ENCODE results near the gene HNRNPUL1. TPM values are rescaled to one million over a fixed set of nuclear protein-coding genes. Genes with fewer than 3 reads are reported as not detected.

The HNRNPUL1 gene
- total and polyA plus RNA-seq, 4 experiments from 2014 or later, result 37.8 to 300 (median 205) TPM

GRCh38 chr19:41221514-41222205, 42.5 kb upstream of the HNRNPUL1 start:
- Histone ChIP-seq H3K9me3 (ENCODE audit: control insufficient read depth in 1 of 2, low read length in 2 of 2) (no peaks in the 10 kb centered on the region), H3K36me3 (ENCODE audit: insufficient read depth, low read length) (no peaks in the 10 kb centered on the region), H3K27ac (ENCODE audit: low read depth, low read length) (no peak overlapping the region), H3K4me1 (ENCODE audit: insufficient read depth, low read length) (peaks cover 7% of the 10 kb centered on the region), H3K27me3 (ENCODE audit: insufficient read depth, low read length) (no peaks in the 10 kb centered on the region), H3K4me3 (ENCODE audit: low read length in 2 of 2) (no peak overlapping the region)
- H3K9me3 Mint-ChIP-seq, result peaks cover 0 to 2% (median 0%) of the 10 kb centered on the region in 8 donors
- POLR2A ChIA-PET (ENCODE audit: partially characterized antibody), result interaction anchor here (0.8 to 1.7 kb wide), 3 partner anchors 41 to 81 kb away, joined by 3 to 5 read pairs (median 3); partner anchors contain the start of gene HNRNPUL1
- CTCF ChIA-PET (ENCODE audit: partially characterized antibody), result interaction anchor here (1.3 to 1.8 kb wide), 3 partner anchors 17 to 227 kb away, joined by 5 to 6 read pairs (median 5); no protein-coding TSS in a partner anchor
- H3K4me3 Mint-ChIP-seq, result no peak overlapping the region
- peaks cover 26 to 34% of the 10 kb centered on the region in 2 donors for H3K27me3 Mint-ChIP-seq
- intact Hi-C loops (cut with micrococcal nuclease), result no loop called here
- no peak for DNase-seq
- H3K4me1 Mint-ChIP-seq, result peaks cover 9 to 13% (median 10%) of the 10 kb centered on the region in 4 donors
- H3K36me3 Mint-ChIP-seq, result peaks cover 0 to 1% of the 10 kb centered on the region in 2 donors
- no peak overlapping the region for H3K27ac Mint-ChIP-seq

- Mint-ChIP-seq H3K9me3 (peaks cover 0 to 2% (median 0%) of the 10 kb centered on the region in 8 donors), H3K36me3 (peaks cover 0 to 1% of the 10 kb centered on the region in 2 donors), H3K27ac (no peak overlapping the region), H3K4me1 (peaks cover 12 to 18% (median 14%) of the 10 kb centered on the region in 4 donors), H3K4me3 (no peak overlapping the region), H3K27me3 (peaks cover 24 to 31% of the 10 kb centered on the region in 2 donors)
- H3K36me3 ChIP-seq (ENCODE audit: insufficient read depth, low read length), result no peaks in the 10 kb centered on the region
- peaks cover 13% of the 10 kb centered on the region for H3K4me1 ChIP-seq (ENCODE audit: insufficient read depth, low read length)
- ChIA-PET POLR2A (ENCODE audit: partially characterized antibody) (interaction anchor here (1.4 to 1.7 kb wide), 2 partner anchors 40 to 80 kb away, joined by 3 to 5 read pairs; no protein-coding TSS in a partner anchor), CTCF (ENCODE audit: partially characterized antibody) (interaction anchor here (1.8 kb wide), 1 partner anchor 227 kb away, joined by 5 read pairs; no protein-coding TSS in a partner anchor)
- no peaks in the 10 kb centered on the region for H3K27me3 ChIP-seq (ENCODE audit: insufficient read depth, low read length)
- DNase-seq, result no peak
- no peaks in the 10 kb centered on the region for H3K9me3 ChIP-seq (ENCODE audit: control insufficient read depth in 1 of 2, low read length in 2 of 2)
- intact Hi-C loops (cut with micrococcal nuclease), result no loop called here
- no peak overlapping the region for H3K4me3 ChIP-seq (ENCODE audit: low read length in 2 of 2)
- no peak overlapping the region for H3K27ac ChIP-seq (ENCODE audit: low read depth, low read length)
Measured at GRCh38 chr19:41222240-41222639, 41.9 kb upstream of the HNRNPUL1 start.

DNA sequence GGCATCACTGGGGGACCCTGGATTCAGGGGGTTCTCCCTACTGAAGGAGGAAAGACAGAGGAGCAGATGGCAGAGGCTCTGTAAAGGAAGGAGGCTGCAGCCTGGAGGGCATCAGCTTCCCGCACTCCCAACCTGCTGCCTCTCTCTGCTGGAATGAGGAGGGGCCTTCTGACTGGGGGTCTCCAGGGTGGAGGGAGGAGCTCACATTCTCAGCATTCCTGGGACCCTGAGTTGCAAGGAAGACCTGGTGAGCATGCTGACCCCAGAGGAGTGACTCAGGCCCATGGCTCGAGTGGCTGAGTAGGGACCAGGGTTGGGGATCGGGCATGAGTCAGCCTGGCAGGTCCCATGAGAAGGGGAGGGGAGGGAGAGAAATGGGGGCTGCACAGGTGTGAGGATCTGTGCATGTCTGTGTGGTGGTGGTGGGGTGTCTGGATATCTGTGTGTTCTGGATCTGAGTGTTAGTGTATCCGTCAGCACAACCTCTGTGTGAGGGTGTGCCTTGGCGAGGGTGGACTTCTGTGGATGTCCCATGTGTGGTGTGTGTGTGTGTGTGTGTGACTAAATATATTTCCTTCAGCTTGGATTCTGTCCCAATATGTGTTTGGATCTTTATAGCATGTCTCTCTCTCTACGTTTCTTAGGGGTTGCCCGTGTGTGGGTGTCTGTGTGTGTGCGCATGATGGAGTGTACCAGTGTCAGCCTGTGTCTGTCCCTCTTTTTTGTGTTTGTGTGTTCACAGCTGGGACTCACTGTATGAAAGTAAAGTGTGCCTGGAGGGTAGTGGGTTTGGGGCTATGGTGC, 40.5 kb upstream of the HNRNPUL1 start:
- CTCF ChIA-PET (ENCODE audit: partially characterized antibody), result interaction anchor here (0.7 kb wide), 1 partner anchor 10 kb away, joined by 3 read pairs; no protein-coding TSS in a partner anchor
- Mint-ChIP-seq H3K27me3 (peaks cover 22 to 27% of the 10 kb centered on the region in 2 donors), H3K4me3 (peak overlapping the region in 1 of 8 donors; percentile 26)

GRCh38 chr19:41224632-41225031, 39.5 kb upstream of the HNRNPUL1 start:
- CTCF ChIA-PET (ENCODE audit: partially characterized antibody), result interaction anchor here (0.7 kb wide), 1 partner anchor 9 kb away, joined by 3 read pairs; no protein-coding TSS in a partner anchor
- Histone ChIP-seq H3K27ac (ENCODE audit: low read depth, low read length) (no peak overlapping the region), H3K36me3 (ENCODE audit: insufficient read depth, low read length) (no peaks in the 10 kb centered on the region), H3K4me3 (ENCODE audit: low read length in 2 of 2) (no peak overlapping the region), H3K9me3 (ENCODE audit: control insufficient read depth in 1 of 2, low read length in 2 of 2) (no peaks in the 10 kb centered on the region), H3K27me3 (ENCODE audit: insufficient read depth, low read length) (no peaks in the 10 kb centered on the region), H3K4me1 (ENCODE audit: insufficient read depth, low read length) (peaks cover 14% of the 10 kb centered on the region)
- no peak for DNase-seq
- Mint-ChIP-seq H3K27me3 (peaks cover 19 to 22% of the 10 kb centered on the region in 2 donors), H3K4me3 (no peak overlapping the region), H3K36me3 (peaks cover 0 to 1% of the 10 kb centered on the region in 2 donors), H3K27ac (peak overlapping the region in 2 of 7 donors; percentile 32 to 43), H3K4me1 (peaks cover 12 to 20% (median 14%) of the 10 kb centered on the region in 4 donors), H3K9me3 (peaks cover 0 to 2% (median 0%) of the 10 kb centered on the region in 8 donors)
- POLR2A ChIA-PET (ENCODE audit: partially characterized antibody), result interaction anchor here (3.9 kb wide), 1 partner anchor 39 kb away, joined by 41 read pairs; the partner anchor contains the start of gene HNRNPUL1
- intact Hi-C loops (cut with micrococcal nuclease), result no loop called here

More for the DNA sequence above, 40.5 kb upstream of the HNRNPUL1 start:
- no peak for DNase-seq
- H3K36me3 Mint-ChIP-seq, result peaks cover 0 to 1% of the 10 kb centered on the region in 2 donors
- Histone ChIP-seq H3K9me3 (ENCODE audit: control insufficient read depth in 1 of 2, low read length in 2 of 2) (no peaks in the 10 kb centered on the region), H3K36me3 (ENCODE audit: insufficient read depth, low read length) (no peaks in the 10 kb centered on the region), H3K4me3 (ENCODE audit: low read length in 2 of 2) (no peak overlapping the region), H3K27me3 (ENCODE audit: insufficient read depth, low read length) (no peaks in the 10 kb centered on the region), H3K4me1 (ENCODE audit: insufficient read depth, low read length) (peaks cover 14% of the 10 kb centered on the region), H3K27ac (ENCODE audit: low read depth, low read length) (no peak overlapping the region)
- POLR2A ChIA-PET (ENCODE audit: partially characterized antibody), result interaction anchor here (0.6 to 3.9 kb wide), 2 partner anchors 39 to 40 kb away, joined by 4 to 41 read pairs; partner anchors contain the start of gene HNRNPUL1
- peak overlapping the region in 5 of 7 donors; percentile 2 to 63 (median 30) for H3K27ac Mint-ChIP-seq
- intact Hi-C loops (cut with micrococcal nuclease), result no loop called here
- peaks cover 0 to 2% (median 0%) of the 10 kb centered on the region in 8 donors for H3K9me3 Mint-ChIP-seq
- H3K4me1 Mint-ChIP-seq, result peaks cover 12 to 20% (median 14%) of the 10 kb centered on the region in 4 donors

- Histone ChIP-seq H3K27me3 (ENCODE audit: insufficient read depth, low read length) (no peaks in the 10 kb centered on the region), H3K9me3 (ENCODE audit: control insufficient read depth in 1 of 2, low read length in 2 of 2) (no peaks in the 10 kb centered on the region), H3K4me3 (ENCODE audit: low read length in 2 of 2) (no peak overlapping the region), H3K27ac (ENCODE audit: low read depth, low read length) (no peak overlapping the region), H3K36me3 (ENCODE audit: insufficient read depth, low read length) (no peaks in the 10 kb centered on the region), H3K4me1 (ENCODE audit: insufficient read depth, low read length) (peaks cover 14% of the 10 kb centered on the region)
- POLR2A ChIA-PET (ENCODE audit: partially characterized antibody), result interaction anchor here (1.0 to 3.9 kb wide), 5 partner anchors 21 to 83 kb away, joined by 3 to 41 read pairs (median 6); partner anchors contain the start of gene HNRNPUL1
- intact Hi-C loops (cut with micrococcal nuclease), result loop anchor here (1.0 kb wide), 1 partner anchor 37 kb away; no protein-coding TSS in a partner anchor
- peaks cover 11 to 20% (median 13%) of the 10 kb centered on the region in 4 donors for H3K4me1 Mint-ChIP-seq
- H3K27ac Mint-ChIP-seq, result peak overlapping the region; percentile 45 to 92 (median 82)
- peak in 1 of 5 donors; percentile 59 for DNase-seq
- CTCF ChIA-PET (ENCODE audit: partially characterized antibody), result interaction anchor here (1.1 kb wide), 1 partner anchor 37 kb away, joined by 3 read pairs; no protein-coding TSS in a partner anchor
- H3K36me3 Mint-ChIP-seq, result peaks cover 0 to 1% of the 10 kb centered on the region in 2 donors
- H3K4me3 Mint-ChIP-seq, result peak overlapping the region; percentile 70 to 90 (median 82)
- peaks cover 15 to 18% of the 10 kb centered on the region in 2 donors for H3K27me3 Mint-ChIP-seq
- peaks cover 0 to 2% (median 0%) of the 10 kb centered on the region in 8 donors for H3K9me3 Mint-ChIP-seq
Measured at GRCh38 chr19:41225238-41226052, 38.7 kb upstream of the HNRNPUL1 start.

All from CD4-positive, alpha-beta memory T cell (primary cell).